Stomach smooth muscle (tissue), 2 donors: ENCODE results near the gene SERPINF2.

Experiments
- H3K27ac ChIP-seq: one replicate; pipeline ENCODE4 v1.7.0; 2013; ENCODE audit warnings: mild to moderate bottlenecking, low read length, inconsistent platforms
- H3K27me3 ChIP-seq, 2 donors: one replicate each; pipeline ENCODE4 v1.7.0; 2013; ENCODE audit warnings: low read length in 2 of 2; ENCODE audit not compliant: insufficient read depth in 2 of 2, control insufficient read depth in 1 of 2
- H3K36me3 ChIP-seq, 2 donors: one replicate each; pipeline ENCODE4 v1.7.0; 2013; ENCODE audit warnings: low read length in 2 of 2; ENCODE audit not compliant: control insufficient read depth in 2 of 2, insufficient read depth in 2 of 2
- H3K4me1 ChIP-seq: one replicate; pipeline ENCODE4 v1.7.0; 2013; ENCODE audit warnings: low read length; ENCODE audit not compliant: control insufficient read depth, insufficient read depth
- H3K4me3 ChIP-seq, 2 donors: one replicate each; pipeline ENCODE4 v1.7.0; 2013; ENCODE audit warnings: low read length in 2 of 2
- H3K9ac ChIP-seq, 2 donors: one replicate each; pipeline ENCODE4 v1.7.0; 2013; ENCODE audit warnings: low read length in 2 of 2, mild to moderate bottlenecking in 1 of 2
- H3K9me3 ChIP-seq, 2 donors: one replicate each; pipeline ENCODE4 v1.7.0; 2013; ENCODE audit warnings: low read length in 2 of 2; ENCODE audit not compliant: control insufficient read depth in 2 of 2
- donor health status: healthy.
- donor health status: Pancreatic carcinoma.

The SERPINF2 gene

GRCh38 chr17:1776857-1777256 is 34.2 kb downstream of the SERPINF2 start:
- Histone ChIP-seq H3K36me3 (peaks cover 15 to 18% of the 10 kb centered on the region in 2 donors), H3K9ac (no peak overlapping the region), H3K4me1 (peaks cover 11% of the 10 kb centered on the region), H3K27me3 (no peaks in the 10 kb centered on the region), H3K27ac (no peak overlapping the region), H3K9me3 (no peaks in the 10 kb centered on the region), H3K4me3 (no peak overlapping the region)

GRCh38 chr17:1779571-1780131 is 37.0 kb downstream of the SERPINF2 start:
- H3K36me3 ChIP-seq = peaks cover 18 to 19% of the 10 kb centered on the region in 2 donors
- no peaks in the 10 kb centered on the region for H3K27me3 ChIP-seq
- H3K4me3 ChIP-seq = no peak overlapping the region
- H3K27ac ChIP-seq = peak overlapping the region; percentile 53
- no peaks in the 10 kb centered on the region for H3K9me3 ChIP-seq
- peaks cover 18% of the 10 kb centered on the region for H3K4me1 ChIP-seq
- H3K9ac ChIP-seq = no peak overlapping the region

- Histone ChIP-seq H3K4me1 (peaks cover 26% of the 10 kb centered on the region), H3K4me3 (peak overlapping the region in 1 of 2 donors; percentile 29), H3K9ac (no peak overlapping the region), H3K36me3 (peaks cover 12 to 14% of the 10 kb centered on the region in 2 donors), H3K9me3 (no peaks in the 10 kb centered on the region), H3K27me3 (no peaks in the 10 kb centered on the region), H3K27ac (peak overlapping the region; percentile 95)
Measured at GRCh38 chr17:1782171-1782567, 39.5 kb downstream of the SERPINF2 start.

- Histone ChIP-seq H3K4me3 (peak overlapping the region in 1 of 2 donors; percentile 49), H3K27me3 (no peaks in the 10 kb centered on the region), H3K9ac (peak overlapping the region; percentile 47 to 69), H3K27ac (peak overlapping the region; percentile 95), H3K36me3 (peaks cover 11 to 13% of the 10 kb centered on the region in 2 donors), H3K9me3 (no peaks in the 10 kb centered on the region), H3K4me1 (peaks cover 32% of the 10 kb centered on the region)
Measured at GRCh38 chr17:1783271-1783670, 40.6 kb downstream of the SERPINF2 start.

- no peaks in the 10 kb centered on the region for H3K9me3 ChIP-seq
- H3K27ac ChIP-seq = peak overlapping the region; percentile 95
- peak overlapping the region in 1 of 2 donors; percentile 49 for H3K4me3 ChIP-seq
- H3K9ac ChIP-seq = peak overlapping the region; percentile 47 to 69
- H3K36me3 ChIP-seq = peaks cover 8 to 12% of the 10 kb centered on the region in 2 donors
- H3K4me1 ChIP-seq = peaks cover 30% of the 10 kb centered on the region
- no peaks in the 10 kb centered on the region for H3K27me3 ChIP-seq
Measured at GRCh38 chr17:1783834-1784611, 41.4 kb downstream of the SERPINF2 start.

GRCh38 chr17:1785930-1786329 is 43.3 kb downstream of the SERPINF2 start:
- peak overlapping the region; percentile 85 for H3K27ac ChIP-seq
- H3K36me3 ChIP-seq = peaks cover 8 to 12% of the 10 kb centered on the region in 2 donors
- H3K4me3 ChIP-seq = no peak overlapping the region
- no peaks in the 10 kb centered on the region for H3K27me3 ChIP-seq
- H3K9ac ChIP-seq = peak overlapping the region in 1 of 2 donors; percentile 1
- peaks cover 26% of the 10 kb centered on the region for H3K4me1 ChIP-seq
- no peaks in the 10 kb centered on the region for H3K9me3 ChIP-seq

GRCh38 chr17:1786708-1787107 is 44.0 kb downstream of the SERPINF2 start:
- peak overlapping the region; percentile 1 to 29 for H3K9ac ChIP-seq

GRCh38 chr17:1787301-1787902 is 44.7 kb downstream of the SERPINF2 start:
- Histone ChIP-seq H3K4me1 (peaks cover 24% of the 10 kb centered on the region), H3K4me3 (peak overlapping the region in 1 of 2 donors; percentile 40), H3K27ac (peak overlapping the region; percentile 85), H3K9me3 (no peaks in the 10 kb centered on the region), H3K27me3 (no peaks in the 10 kb centered on the region), H3K9ac (peak overlapping the region in 1 of 2 donors; percentile 66), H3K36me3 (peaks cover 2 to 5% of the 10 kb centered on the region in 2 donors)

More at GRCh38 chr17:1786708-1787107, 44.0 kb downstream of the SERPINF2 start:
- Histone ChIP-seq H3K36me3 (peaks cover 5 to 7% of the 10 kb centered on the region in 2 donors), H3K4me3 (peak overlapping the region in 1 of 2 donors; percentile 40), H3K27ac (peak overlapping the region; percentile 85), H3K4me1 (peaks cover 26% of the 10 kb centered on the region), H3K27me3 (no peaks in the 10 kb centered on the region), H3K9me3 (no peaks in the 10 kb centered on the region)

GRCh38 chr17:1789936-1790335 is 47.3 kb downstream of the SERPINF2 start:
- H3K4me1 ChIP-seq = peaks cover 13% of the 10 kb centered on the region
- H3K36me3 ChIP-seq = peaks cover 2 to 5% of the 10 kb centered on the region in 2 donors
- no peak overlapping the region for H3K27ac ChIP-seq

GRCh38 chr17:1792495-1793446 is 50.1 kb downstream of the SERPINF2 start:
- no peaks in the 10 kb centered on the region for H3K9me3 ChIP-seq
- no peak overlapping the region for H3K9ac ChIP-seq
- no peak overlapping the region for H3K4me3 ChIP-seq
- H3K4me1 ChIP-seq = peaks cover 5% of the 10 kb centered on the region
- H3K36me3 ChIP-seq = no peaks in the 10 kb centered on the region
- no peaks in the 10 kb centered on the region for H3K27me3 ChIP-seq
- no peak overlapping the region for H3K27ac ChIP-seq

More at GRCh38 chr17:1789936-1790335, 47.3 kb downstream of the SERPINF2 start:
- no peak overlapping the region for H3K9ac ChIP-seq
- no peaks in the 10 kb centered on the region for H3K9me3 ChIP-seq
- no peaks in the 10 kb centered on the region for H3K27me3 ChIP-seq
- no peak overlapping the region for H3K4me3 ChIP-seq
